ENCODE data around the gene PRDM4. TPM values are rescaled to one million over a fixed set of nuclear protein-coding genes. Genes with fewer than 3 reads are reported as not detected.

The PRDM4 gene
- polyA plus RNA-seq, 3 donors: 6.5 to 16.4 (median 7.0) TPM

DNA sequence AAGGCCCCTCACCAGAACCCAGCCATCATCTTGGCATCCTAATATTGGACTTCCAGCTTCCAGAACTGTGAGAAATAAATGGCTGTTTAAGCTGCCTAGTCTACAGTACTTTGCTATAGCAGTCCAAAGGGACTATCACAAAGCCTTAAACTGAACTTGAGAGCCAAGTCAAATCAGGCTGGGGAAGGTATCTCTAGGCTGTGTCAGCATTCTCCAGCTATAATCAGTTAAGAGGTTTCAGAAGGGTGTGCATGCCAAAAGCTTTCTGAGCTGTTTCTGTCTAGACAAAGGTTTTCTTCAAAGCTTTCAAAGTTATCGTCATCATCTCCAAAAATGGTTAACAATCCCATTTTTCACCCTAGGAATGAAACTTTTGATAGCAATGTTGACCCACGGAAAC lies 21.1 kb upstream of the PRDM4 start:
- H3K4me2 ChIP-seq (replicated peaks; ENCODE audit: extremely low read depth, low read length, poor library complexity, severe bottlenecking): no peak overlapping the region
- Mint-ChIP-seq H3K27me3 (ENCODE audit: low read depth in 3 of 3) (no peaks in the 10 kb centered on the region), H3K9me3 (no peaks in the 10 kb centered on the region), H3K27ac (no peak overlapping the region), H3K4me3 (no peak overlapping the region), H3K36me3 (no peaks in the 10 kb centered on the region), H3K4me1 (peaks cover 57% of the 10 kb centered on the region)
- no peaks in the 10 kb centered on the region for H3K36me3 ChIP-seq (replicated peaks in 1 of 2; ENCODE audit: control insufficient read depth in 1 of 2, insufficient read depth in 2 of 2, low read length in 2 of 2)
- H4K20me1 ChIP-seq (ENCODE audit: insufficient read depth, low read length): no peaks in the 10 kb centered on the region
- no peak overlapping the region for H3K27ac ChIP-seq (ENCODE audit: low read depth in 1 of 2, low read length in 2 of 2)
- 64% methylated on average over 2 of the region's 2 CpGs for WGBS (ENCODE audit: insufficient coverage)
- H3K79me2 ChIP-seq (ENCODE audit: insufficient read depth, low read length): no peaks in the 10 kb centered on the region
- intact Hi-C loops (cut with micrococcal nuclease): no loop called here
- no peak overlapping the region for H3K4me3 ChIP-seq (replicated peaks in 1 of 3; ENCODE audit: low read depth in 2 of 3, low read length in 3 of 3)
- no peak for DNase-seq
- no peak overlapping the region for H3K9ac ChIP-seq (ENCODE audit: insufficient read depth, low read length, poor library complexity, severe bottlenecking)
- peaks cover 0 to under 1% of the 10 kb centered on the region in 2 donors for H3K27me3 ChIP-seq (ENCODE audit: control insufficient read depth in 2 of 2, insufficient read depth in 2 of 2, low read length in 2 of 2)
- no peaks in the 10 kb centered on the region for H3K9me3 ChIP-seq (replicated peaks in 1 of 2; ENCODE audit: control insufficient read depth in 1 of 2, insufficient read depth in 1 of 2, low read length in 2 of 2)
- H3K4me1 ChIP-seq (ENCODE audit: control insufficient read depth in 1 of 2, insufficient read depth in 2 of 2, low read length in 2 of 2): peaks cover 55 to 59% of the 10 kb centered on the region in 2 donors
- TF ChIP-seq, protein P1, sequence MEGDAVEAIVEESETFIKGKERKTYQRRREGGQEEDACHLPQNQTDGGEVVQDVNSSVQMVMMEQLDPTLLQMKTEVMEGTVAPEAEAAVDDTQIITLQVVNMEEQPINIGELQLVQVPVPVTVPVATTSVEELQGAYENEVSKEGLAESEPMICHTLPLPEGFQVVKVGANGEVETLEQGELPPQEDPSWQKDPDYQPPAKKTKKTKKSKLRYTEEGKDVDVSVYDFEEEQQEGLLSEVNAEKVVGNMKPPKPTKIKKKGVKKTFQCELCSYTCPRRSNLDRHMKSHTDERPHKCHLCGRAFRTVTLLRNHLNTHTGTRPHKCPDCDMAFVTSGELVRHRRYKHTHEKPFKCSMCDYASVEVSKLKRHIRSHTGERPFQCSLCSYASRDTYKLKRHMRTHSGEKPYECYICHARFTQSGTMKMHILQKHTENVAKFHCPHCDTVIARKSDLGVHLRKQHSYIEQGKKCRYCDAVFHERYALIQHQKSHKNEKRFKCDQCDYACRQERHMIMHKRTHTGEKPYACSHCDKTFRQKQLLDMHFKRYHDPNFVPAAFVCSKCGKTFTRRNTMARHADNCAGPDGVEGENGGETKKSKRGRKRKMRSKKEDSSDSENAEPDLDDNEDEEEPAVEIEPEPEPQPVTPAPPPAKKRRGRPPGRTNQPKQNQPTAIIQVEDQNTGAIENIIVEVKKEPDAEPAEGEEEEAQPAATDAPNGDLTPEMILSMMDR (IDR thresholded peaks at IDR 0.05): no peak
- H2AFZ ChIP-seq (ENCODE audit: insufficient read depth, low read depth, low read length, poor library complexity, severe bottlenecking): peak overlapping the region; percentile 11

DNA sequence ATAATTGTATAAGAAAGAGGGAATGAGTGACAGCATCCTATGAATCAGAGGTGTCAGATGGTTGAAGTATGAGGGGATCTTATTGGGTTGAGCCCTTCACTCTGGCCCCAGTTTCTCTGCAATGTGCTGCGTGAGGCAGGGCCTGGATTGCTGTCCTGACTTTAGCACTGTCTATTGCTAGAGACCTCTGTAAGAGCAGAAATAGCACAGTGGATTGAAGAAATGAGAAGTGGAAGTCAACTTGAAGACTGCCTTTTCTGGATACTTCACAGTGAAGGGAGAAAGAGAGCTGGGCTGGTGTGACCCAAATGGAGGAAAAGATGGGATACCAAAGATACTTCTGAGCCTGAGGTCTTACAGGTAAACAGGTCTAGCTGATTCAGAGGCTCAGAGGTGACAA lies 19.4 kb upstream of the PRDM4 start:
- Histone ChIP-seq H2AFZ (ENCODE audit: insufficient read depth, low read depth, low read length, poor library complexity, severe bottlenecking) (peak overlapping the region; percentile 33), H3K9me3 (replicated peaks in 1 of 2; ENCODE audit: control insufficient read depth in 1 of 2, insufficient read depth in 1 of 2, low read length in 2 of 2) (peaks cover 0 to 6% of the 10 kb centered on the region in 2 donors), H3K79me2 (ENCODE audit: insufficient read depth, low read length) (no peaks in the 10 kb centered on the region), H3K4me1 (ENCODE audit: control insufficient read depth in 1 of 2, insufficient read depth in 2 of 2, low read length in 2 of 2) (peaks cover 61 to 64% of the 10 kb centered on the region in 2 donors), H3K4me3 (replicated peaks in 1 of 3; ENCODE audit: low read depth in 2 of 3, low read length in 3 of 3) (peak overlapping the region in 1 of 3 experiments; percentile 66), H3K4me2 (replicated peaks; ENCODE audit: extremely low read depth, low read length, poor library complexity, severe bottlenecking) (peak overlapping the region; percentile 42), H3K36me3 (replicated peaks in 1 of 2; ENCODE audit: control insufficient read depth in 1 of 2, insufficient read depth in 2 of 2, low read length in 2 of 2) (no peaks in the 10 kb centered on the region), H4K20me1 (ENCODE audit: insufficient read depth, low read length) (no peaks in the 10 kb centered on the region), H3K27me3 (ENCODE audit: control insufficient read depth in 2 of 2, insufficient read depth in 2 of 2, low read length in 2 of 2) (peaks cover 16 to 18% of the 10 kb centered on the region in 2 donors), H3K9ac (ENCODE audit: insufficient read depth, low read length, poor library complexity, severe bottlenecking) (no peak overlapping the region), H3K27ac (ENCODE audit: low read depth in 1 of 2, low read length in 2 of 2) (peak overlapping the region; percentile 23 to 63)
- peak overlapping the region in 5 of 7 donors; percentile 17 to 90 (median 78) for H3K27ac Mint-ChIP-seq
- H3K27me3 Mint-ChIP-seq (ENCODE audit: low read depth in 3 of 3): peaks cover 13 to 15% (median 15%) of the 10 kb centered on the region in 3 donors
- peaks cover 64% of the 10 kb centered on the region for H3K4me1 Mint-ChIP-seq
- TF ChIP-seq, protein P1 (IDR thresholded peaks at IDR 0.05): no peak
- 0% methylated on average over 1 of the region's 1 CpG for WGBS (ENCODE audit: insufficient coverage)
- no peaks in the 10 kb centered on the region for H3K36me3 Mint-ChIP-seq
- intact Hi-C loops (cut with micrococcal nuclease): no loop called here
- DNase-seq: peak in 2 of 3 donors; percentile 5 to 15
- H3K9me3 Mint-ChIP-seq: peaks cover 0 to 8% (median 0%) of the 10 kb centered on the region in 7 donors
- H3K4me3 Mint-ChIP-seq: peak overlapping the region in 1 of 2 donors; percentile 58

Data from CD14-positive monocyte (primary cell).